Astrocyte (in vitro differentiated cells and primary cell): ENCODE measurements around the gene CORO2A.

Experiments
- CTCF ChIP-seq: IDR thresholded peaks from 2 replicates; pipeline ENCODE4 v1.5.1; 2011; ENCODE audit warnings: low read depth, mild to moderate bottlenecking, inconsistent platforms, low read length, moderate library complexity; ENCODE audit not compliant: insufficient read depth
- EZH2 ChIP-seq: IDR thresholded peaks from 2 replicates; pipeline ENCODE4 v1.6.1; 2012; ENCODE audit warnings: mild to moderate bottlenecking, low read length, inconsistent platforms; ENCODE audit not compliant: insufficient read depth

- TF ChIP-seq CTCF (no peak), EZH2 (no peak)
These were observed 38.4 kb upstream of the CORO2A start for GRCh38 chr9:98230789-98231188.
